Cardiac muscle cell (in vitro differentiated cells and primary cell): ENCODE results near the gene CPNE8. TPM values are rescaled to one million over a fixed set of nuclear protein-coding genes. Genes with fewer than 3 reads are reported as not detected.

Experiments used
- DNase-seq, 2 donors: peaks; one replicate each; pipeline versions ENCODE4 v3.0.0 to v3.0.0-alpha.2; 2010 to 2017; ENCODE audit warnings: low read depth in 1 of 2, low spot score in 1 of 2
- H3K27ac ChIP-seq: fragments of 200-600 bp; sonication (generic); 2 replicates; pipeline ENCODE4 v1.5.1; 2016
- H3K27me3 ChIP-seq: fragments of 200-600 bp; sonication (generic); 2 replicates; pipeline ENCODE4 v1.6.0; 2016; ENCODE audit warnings: control low read depth
- H3K36me3 ChIP-seq: fragments of 200-600 bp; sonication (generic); 2 replicates; pipeline ENCODE4 v1.5.1; 2016; ENCODE audit warnings: control low read depth
- H3K4me1 ChIP-seq: fragments of 200-600 bp; sonication (generic); 2 replicates; pipeline ENCODE4 v1.8.1; 2017; ENCODE audit warnings: low read depth, mild to moderate bottlenecking, mixed run types
- H3K4me3 ChIP-seq: fragments of 200-600 bp; sonication (generic); 2 replicates; pipeline ENCODE4 v1.5.1; 2016; ENCODE audit warnings: mild to moderate bottlenecking
- H3K9me3 ChIP-seq: fragments of 200-600 bp; sonication (generic); 2 replicates; pipeline ENCODE4 v1.5.1; 2017; ENCODE audit warnings: low read depth, mild to moderate bottlenecking, control low read depth
- CTCF ChIP-seq: IDR thresholded peaks from 2 replicates; pipeline ENCODE4 v1.5.1; 2012; ENCODE audit warnings: low read depth, mild to moderate bottlenecking, low read length
- polyA plus RNA-seq: library from polyadenylated mRNA; unstranded; fragments of >200 nt; fragmentation: Nextera tagmentation; extraction: Ambion mirVana; gene quantifications from 2 replicates; pipeline ENCODE4 v1.2.1, GENCODE V29; 2016
- total RNA-seq: library from RNA; depleted of rRNA; stranded (reverse); fragments of >200 nt; gene quantifications from 2 replicates; pipeline ENCODE4 v1.2.3, GENCODE V29; 2016

The CPNE8 gene
- total and polyA plus RNA-seq, 2 experiments from 2014 or later: 0.12 to 0.60 TPM

DNA sequence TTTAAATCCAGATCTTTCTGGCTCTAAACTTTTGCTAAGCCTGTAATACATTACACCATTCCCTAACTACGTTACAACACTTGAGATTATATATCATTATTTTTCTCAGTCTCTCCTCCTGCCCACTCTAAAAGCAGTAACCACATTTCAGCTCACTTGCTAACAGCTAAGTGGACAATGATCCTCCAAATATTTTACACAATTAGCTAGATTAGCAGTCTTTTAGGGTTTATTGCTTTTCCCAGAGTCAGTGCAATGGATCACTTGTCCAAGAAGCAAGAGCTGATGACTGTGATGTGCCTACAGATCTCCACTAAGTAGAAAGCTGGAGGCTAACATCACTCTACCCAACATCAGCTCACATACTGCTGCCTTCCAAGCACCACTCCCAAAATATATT is 17.6 kb downstream of the CPNE8 start:
- Histone ChIP-seq H3K36me3 (no peaks in the 10 kb centered on the region), H3K9me3 (no peaks in the 10 kb centered on the region), H3K4me3 (no peak overlapping the region), H3K4me1 (no peaks in the 10 kb centered on the region), H3K27ac (no peak overlapping the region), H3K27me3 (no peaks in the 10 kb centered on the region)
- no peak for TF ChIP-seq CTCF
- DNase-seq: peak in 1 of 2 donors; percentile 9

DNA sequence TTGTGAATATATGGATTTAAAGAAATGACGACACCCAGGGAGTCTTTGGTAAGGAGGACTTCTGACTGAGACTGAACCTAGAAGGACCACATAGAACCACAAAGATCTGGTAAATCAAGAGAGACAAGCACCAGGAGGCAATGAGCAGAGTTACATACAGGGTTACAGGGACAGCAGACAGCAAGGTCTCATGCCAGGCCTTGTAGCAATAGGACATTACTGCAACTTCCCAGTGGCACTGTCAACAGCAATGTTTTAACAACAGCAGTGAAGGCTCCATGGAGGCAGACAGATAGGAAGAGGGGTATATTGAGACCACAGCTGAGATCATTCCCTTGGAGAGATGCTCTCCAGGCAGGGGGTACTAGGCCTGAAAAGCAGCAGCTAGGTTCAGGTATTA is 18.5 kb downstream of the CPNE8 start:
- Histone ChIP-seq H3K4me3 (no peak overlapping the region), H3K9me3 (no peaks in the 10 kb centered on the region), H3K36me3 (no peaks in the 10 kb centered on the region), H3K4me1 (no peaks in the 10 kb centered on the region), H3K27me3 (no peaks in the 10 kb centered on the region), H3K27ac (no peak overlapping the region)
- no peak for DNase-seq
- TF ChIP-seq CTCF: no peak

GRCh38 chr12:38886064-38886463 is 19.3 kb downstream of the CPNE8 start:
- no peak for TF ChIP-seq CTCF
- peak in 1 of 2 donors; percentile 50 for DNase-seq
- H3K4me1 ChIP-seq: no peaks in the 10 kb centered on the region

GRCh38 chr12:38884666-38885065 is 20.7 kb downstream of the CPNE8 start:
- DNase-seq: no peak
- no peak for TF ChIP-seq CTCF
- no peak overlapping the region for H3K4me3 ChIP-seq
- no peak overlapping the region for H3K27ac ChIP-seq
- H3K9me3 ChIP-seq: no peaks in the 10 kb centered on the region
- H3K36me3 ChIP-seq: no peaks in the 10 kb centered on the region
- H3K27me3 ChIP-seq: no peaks in the 10 kb centered on the region
- no peaks in the 10 kb centered on the region for H3K4me1 ChIP-seq

More at GRCh38 chr12:38886064-38886463, 19.3 kb downstream of the CPNE8 start:
- H3K27me3 ChIP-seq: no peaks in the 10 kb centered on the region
- no peaks in the 10 kb centered on the region for H3K36me3 ChIP-seq
- no peaks in the 10 kb centered on the region for H3K9me3 ChIP-seq
- H3K27ac ChIP-seq: no peak overlapping the region
- H3K4me3 ChIP-seq: no peak overlapping the region

DNA sequence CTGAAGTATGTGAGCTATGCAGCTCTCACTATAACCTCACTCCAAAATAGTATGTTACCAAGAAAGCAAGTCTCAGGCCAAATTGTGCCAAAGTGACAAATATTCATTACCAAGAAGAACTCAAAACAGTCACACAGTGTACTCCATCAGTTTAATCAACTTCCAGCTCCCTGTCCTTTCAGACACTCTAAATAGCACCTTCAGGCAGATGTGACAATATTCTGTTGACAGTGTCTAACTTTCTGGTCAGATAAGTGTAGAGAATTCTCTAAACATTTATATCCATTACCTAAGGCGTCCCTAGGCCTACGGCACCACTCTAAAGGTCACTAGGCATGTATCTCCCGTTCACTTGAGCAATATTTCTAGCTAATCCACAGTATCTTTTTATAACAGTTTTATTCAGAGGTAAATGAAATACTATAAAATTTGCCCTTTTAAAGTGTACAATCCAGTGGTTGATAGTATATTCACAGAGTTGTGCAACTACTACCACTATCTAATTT is 21.7 kb downstream of the CPNE8 start:
- H3K27me3 ChIP-seq: no peaks in the 10 kb centered on the region
- no peak for DNase-seq
- H3K4me3 ChIP-seq: no peak overlapping the region
- H3K27ac ChIP-seq: no peak overlapping the region
- no peaks in the 10 kb centered on the region for H3K4me1 ChIP-seq
- no peaks in the 10 kb centered on the region for H3K36me3 ChIP-seq
- no peak for TF ChIP-seq CTCF
- H3K9me3 ChIP-seq: no peaks in the 10 kb centered on the region

GRCh38 chr12:38880288-38880687 is 25.1 kb downstream of the CPNE8 start:
- Histone ChIP-seq H3K36me3 (no peaks in the 10 kb centered on the region), H3K9me3 (no peaks in the 10 kb centered on the region), H3K27me3 (no peaks in the 10 kb centered on the region), H3K4me3 (no peak overlapping the region), H3K4me1 (no peaks in the 10 kb centered on the region), H3K27ac (no peak overlapping the region)
- no peak for TF ChIP-seq CTCF
- DNase-seq: no peak
